ENCODE data around the gene CD46. TPM values are rescaled to one million over a fixed set of nuclear protein-coding genes. Genes with fewer than 3 reads are reported as not detected.

CD46 gene
- total RNA-seq, 1 donor from 2014 or later = 136 TPM

- DNase-seq (ENCODE audit: low read depth in 2 of 2) = no peak
Observed at GRCh38 chr1:207828046-207828445, 76.2 kb downstream of the CD46 start.

- DNase-seq (ENCODE audit: low read depth in 2 of 2) = peak; percentile 93 to 94
Observed at GRCh38 chr1:207828485-207829158, 76.8 kb downstream of the CD46 start.

GRCh38 chr1:207829576-207829975 is 77.7 kb downstream of the CD46 start:
- no peak for DNase-seq (ENCODE audit: low read depth in 2 of 2)

- no peak for DNase-seq (ENCODE audit: low read depth in 2 of 2)
Observed at GRCh38 chr1:207830788-207831187, 78.9 kb downstream of the CD46 start.

- peak in 1 of 2 donors; percentile 81 for DNase-seq (ENCODE audit: low read depth in 2 of 2)
Observed at GRCh38 chr1:207831517-207832327, 79.9 kb downstream of the CD46 start.

- no peak for DNase-seq (ENCODE audit: low read depth in 2 of 2)
Observed at GRCh38 chr1:207832796-207833195, 80.9 kb downstream of the CD46 start.

GRCh38 chr1:207833381-207833780 is 81.5 kb downstream of the CD46 start:
- no peak for DNase-seq (ENCODE audit: low read depth in 2 of 2)

GRCh38 chr1:207833956-207834660 is 82.3 kb downstream of the CD46 start:
- no peak for DNase-seq (ENCODE audit: low read depth in 2 of 2)

GRCh38 chr1:207835958-207836357 is 84.1 kb downstream of the CD46 start:
- DNase-seq (ENCODE audit: low read depth in 2 of 2) = no peak

- DNase-seq (ENCODE audit: low read depth in 2 of 2) = no peak
Observed at GRCh38 chr1:207836591-207837347, 84.9 kb downstream of the CD46 start.

- DNase-seq (ENCODE audit: low read depth in 2 of 2) = no peak
Observed at GRCh38 chr1:207837673-207838072, 85.8 kb downstream of the CD46 start.

GRCh38 chr1:207838156-207839082 is 86.6 kb downstream of the CD46 start:
- no peak for DNase-seq (ENCODE audit: low read depth in 2 of 2)

GRCh38 chr1:207839083-207839413 is 87.2 kb downstream of the CD46 start:
- no peak for DNase-seq (ENCODE audit: low read depth in 2 of 2)

GRCh38 chr1:207840380-207840779 is 88.5 kb downstream of the CD46 start:
- no peak for DNase-seq (ENCODE audit: low read depth in 2 of 2)

GRCh38 chr1:207841293-207841692 is 89.4 kb downstream of the CD46 start:
- no peak for DNase-seq (ENCODE audit: low read depth in 2 of 2)

- DNase-seq (ENCODE audit: low read depth in 2 of 2) = no peak
Observed at GRCh38 chr1:207841901-207842300, 90.0 kb downstream of the CD46 start.

GRCh38 chr1:207842506-207842905 is 90.7 kb downstream of the CD46 start:
- no peak for DNase-seq (ENCODE audit: low read depth in 2 of 2)

- no peak for DNase-seq (ENCODE audit: low read depth in 2 of 2)
Observed at GRCh38 chr1:207844371-207844770, 92.5 kb downstream of the CD46 start.

Measured in lung microvascular endothelial cell (primary cell).